Heart left ventricle (tissue), 13 donors: Measurements from ENCODE around the gene CDK8.

Experiments used
- POLR2A ChIP-seq, 2 donors: fragments of 450-650 bp; IDR thresholded peaks; one replicate each; pipeline ENCODE4 v1.6.1; 2017; ENCODE audit warnings: antibody characterized with exemption in 2 of 2, mild to moderate bottlenecking in 2 of 2, moderate library complexity in 2 of 2
- TF ChIP-seq, protein P1 (sequence below), 12 donors: fragments of 200-600 bp; sonication (generic) in 4 of 12; IDR thresholded peaks; one replicate each; pipeline versions ENCODE4 v1.5.0 to v1.8.0; 2018 to 2022; ENCODE audit warnings: antibody characterized with exemption in 12 of 12, mild to moderate bottlenecking in 5 of 12
- donor health status: ischemic (EF 13 %, LVEDD 7.1; RV severe dilation, severe dysfunction).
- donor health status: DM: no; HTN: yes; CAD: no.
- donor health status: DM: no; HTN: no; CAD: no.
- donor health status: ischemic (EF 25% LVEDD 6.9; RV normal size, moderate dysfunction).
- donor health status: ischemic (EF 25% LVEDD 5.7; RV mildly dilated, moderate dysfunction).
- donor health status: ischemic (EF 35%, LVEDD 5.7; RV mildly dilated, moderate dysfunction).
- donor health status: nonischemic (EF 11% LVEDD 7.7; RV severe dilation, severe dysfunction).
- donor health status: DM: yes; HTN: yes; CAD: no.
- donor health status: PGD.
- donor health status: ischemic (EF 29% LVEDD 5.4; RV normal size, mild dysfunction).
- donor health status: nonischemic (EF 23%, LVEDD 6.1; RV moderate dilation, normal function).

GRCh38 chr13:26327940-26328725, 74.2 kb downstream of the CDK8 start:
- TF ChIP-seq, protein P1, sequence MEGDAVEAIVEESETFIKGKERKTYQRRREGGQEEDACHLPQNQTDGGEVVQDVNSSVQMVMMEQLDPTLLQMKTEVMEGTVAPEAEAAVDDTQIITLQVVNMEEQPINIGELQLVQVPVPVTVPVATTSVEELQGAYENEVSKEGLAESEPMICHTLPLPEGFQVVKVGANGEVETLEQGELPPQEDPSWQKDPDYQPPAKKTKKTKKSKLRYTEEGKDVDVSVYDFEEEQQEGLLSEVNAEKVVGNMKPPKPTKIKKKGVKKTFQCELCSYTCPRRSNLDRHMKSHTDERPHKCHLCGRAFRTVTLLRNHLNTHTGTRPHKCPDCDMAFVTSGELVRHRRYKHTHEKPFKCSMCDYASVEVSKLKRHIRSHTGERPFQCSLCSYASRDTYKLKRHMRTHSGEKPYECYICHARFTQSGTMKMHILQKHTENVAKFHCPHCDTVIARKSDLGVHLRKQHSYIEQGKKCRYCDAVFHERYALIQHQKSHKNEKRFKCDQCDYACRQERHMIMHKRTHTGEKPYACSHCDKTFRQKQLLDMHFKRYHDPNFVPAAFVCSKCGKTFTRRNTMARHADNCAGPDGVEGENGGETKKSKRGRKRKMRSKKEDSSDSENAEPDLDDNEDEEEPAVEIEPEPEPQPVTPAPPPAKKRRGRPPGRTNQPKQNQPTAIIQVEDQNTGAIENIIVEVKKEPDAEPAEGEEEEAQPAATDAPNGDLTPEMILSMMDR (IDR thresholded peaks at IDR 0.05): no peak
- no peak for TF ChIP-seq POLR2A (IDR thresholded peaks at IDR 0.05)
